Sigmoid colon (tissue), 4 donors: ENCODE data around the gene RNF123.

Experiments
- CTCF ChIP-seq, 4 experiments: fragments of 450-650 bp in 3 of 4; fragments of 200-600 bp in 1 of 4; IDR thresholded peaks; one replicate each; pipeline ENCODE4 v1.5.1; 2016 to 2019; ENCODE audit warnings: antibody characterized with exemption in 4 of 4, mild to moderate bottlenecking in 3 of 4, moderate library complexity in 2 of 4
- EP300 ChIP-seq, 4 donors: sonication (generic); formaldehyde crosslinking; IDR thresholded peaks; one replicate each; pipeline ENCODE4 v1.6.1; 2017; ENCODE audit warnings: antibody characterized with exemption in 4 of 4
- POLR2A ChIP-seq, 2 donors: fragments of 450-650 bp; IDR thresholded peaks; one replicate each; pipeline ENCODE4 v1.6.1; 2016; ENCODE audit warnings: antibody characterized with exemption in 2 of 2, mild to moderate bottlenecking in 2 of 2, moderate library complexity in 2 of 2
- POLR2AphosphoS5 ChIP-seq, 4 donors: sonication (generic); formaldehyde crosslinking; IDR thresholded peaks; one replicate each; pipeline ENCODE4 v1.6.1; 2017; ENCODE audit warnings: antibody characterized with exemption in 4 of 4

- TF ChIP-seq CTCF (IDR thresholded peaks at IDR 0.05) (no peak), EP300 (IDR thresholded peaks at IDR 0.05) (no peak), POLR2AphosphoS5 (IDR thresholded peaks at IDR 0.05) (no peak), POLR2A (IDR thresholded peaks at IDR 0.05) (no peak)
These were observed 66.7 kb downstream of the RNF123 start for GRCh38 chr3:49756036-49756435.
